T-helper 1 cell treated with Interleukin-12 subunit alpha and Interleukin-12 subunit beta and Interleukin-4 antibody, amounts not matched to agents 30 ng/mL and 1 ng/mL, for 36 hours (primary cell): ENCODE results near the gene GRID1. TPM values are rescaled to one million over a fixed set of nuclear protein-coding genes. Genes with fewer than 3 reads are reported as not detected.
"Not testable (repeated sequence)": the region's sequence is repeated elsewhere in the genome, so short reads cannot be mapped to it uniquely, and the experiment has no call there.

ENCODE experiments used
- intact Hi-C: fragments of 100-400 bp; cut with micrococcal nuclease; formaldehyde crosslinking; loops from one replicate; pipeline ENCODE4 v1.15.1; 2024
- total RNA-seq: library from RNA; stranded (reverse); gene quantifications from 2 replicates; pipeline ENCODE4 v1.2.3, GENCODE V29; 2022

The GRID1 gene
- total RNA-seq, 1 donor from 2014 or later: not detected

GRCh38 chr10:85858776-85859515 is 507.6 kb downstream of the GRID1 start:
- intact Hi-C loops: no loop called here

- intact Hi-C loops: no loop called here
Measured at GRCh38 chr10:85857791-85858190, 508.8 kb downstream of the GRID1 start.

- intact Hi-C loops: no loop called here
Measured at GRCh38 chr10:85857305-85857704, 509.3 kb downstream of the GRID1 start.

DNA sequence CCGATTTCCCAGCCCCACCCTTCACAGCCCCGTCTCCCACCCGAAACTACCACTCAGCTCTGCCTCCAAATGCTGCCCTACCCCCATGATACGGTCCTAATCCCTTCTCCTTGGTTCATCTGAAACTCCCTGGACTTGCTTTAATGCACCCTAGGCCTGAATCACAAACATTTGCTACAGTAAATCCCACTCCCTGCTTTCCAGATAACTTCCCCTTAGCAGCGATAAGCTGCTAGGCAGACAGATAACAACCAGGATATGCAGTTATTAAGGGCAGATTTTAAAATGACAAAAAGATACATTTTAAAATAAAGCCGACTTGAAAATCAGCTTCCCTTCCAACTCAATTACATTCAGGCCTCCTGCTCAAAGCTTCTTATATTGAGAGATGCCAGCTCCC is 514.7 kb downstream of the GRID1 start:
- intact Hi-C loops: no loop called here

- intact Hi-C loops: no loop called here
Measured at GRCh38 chr10:85851325-85851724, 515.3 kb downstream of the GRID1 start.

GRCh38 chr10:85850736-85851135 is 515.9 kb downstream of the GRID1 start:
- intact Hi-C loops: no loop called here

- intact Hi-C loops: no loop called here
Measured at GRCh38 chr10:85849315-85849714, 517.3 kb downstream of the GRID1 start.

- intact Hi-C loops: no loop called here
Measured at GRCh38 chr10:85848756-85849155, 517.8 kb downstream of the GRID1 start.

DNA sequence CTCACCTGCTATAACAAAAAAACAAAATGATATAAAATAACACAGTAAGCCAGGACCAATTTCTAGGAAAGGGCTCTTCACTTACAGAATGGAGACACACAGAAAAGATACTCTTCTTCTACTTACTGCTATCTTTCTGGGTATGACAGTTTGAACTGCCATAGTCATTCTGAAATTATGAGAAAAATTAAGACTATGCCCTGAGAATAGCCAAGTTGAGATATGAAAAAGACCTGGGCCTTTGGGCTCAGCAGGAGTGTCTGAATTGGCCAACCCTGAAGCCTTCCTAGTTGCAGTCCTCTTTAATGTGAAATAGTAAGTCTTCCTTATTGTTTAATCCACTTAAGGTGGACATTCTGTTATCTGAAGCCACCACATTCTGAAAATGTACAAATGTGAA is 519.5 kb downstream of the GRID1 start:
- intact Hi-C loops: no loop called here

DNA sequence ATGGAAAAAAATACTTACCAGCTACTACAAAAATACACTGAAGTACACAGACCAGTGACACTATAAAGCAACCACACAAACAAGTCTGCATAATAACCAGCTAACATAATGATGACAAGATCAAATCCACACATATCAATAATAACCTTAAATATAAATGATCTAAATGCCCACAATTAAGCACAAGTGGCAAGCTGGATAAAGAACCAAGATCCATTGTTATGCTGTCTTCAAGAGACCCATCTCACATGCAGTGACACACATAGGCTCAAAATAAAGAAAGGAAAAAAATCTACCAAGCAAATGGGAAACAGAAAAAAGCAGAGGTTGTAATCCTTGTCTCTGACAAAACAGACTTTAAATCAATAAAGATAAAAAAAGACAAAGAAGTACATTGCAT is 527.9 kb downstream of the GRID1 start:
- intact Hi-C loops: not testable (repeated sequence)

DNA sequence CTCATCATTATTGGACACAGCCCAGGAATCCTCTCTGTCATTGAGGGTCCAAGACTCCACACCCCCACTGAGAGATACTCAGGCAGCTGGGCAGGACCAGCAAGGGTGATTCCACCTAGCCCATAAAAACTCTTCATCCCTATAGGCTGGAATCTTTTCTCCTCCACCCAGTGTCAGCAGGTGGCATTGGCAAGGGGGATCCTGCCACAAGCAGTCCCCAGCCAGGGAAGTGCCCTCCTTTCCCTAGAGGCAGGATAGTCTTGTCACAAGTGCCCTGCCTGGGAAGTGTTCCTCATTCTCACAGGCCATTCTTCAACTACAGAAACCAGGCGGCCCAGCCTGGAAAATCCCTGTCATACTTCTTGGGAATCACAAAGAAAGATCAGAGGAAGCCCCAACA is 533.6 kb downstream of the GRID1 start:
- intact Hi-C loops: no loop called here

- intact Hi-C loops: no loop called here
Measured at GRCh38 chr10:85831422-85831821, 535.2 kb downstream of the GRID1 start.

DNA sequence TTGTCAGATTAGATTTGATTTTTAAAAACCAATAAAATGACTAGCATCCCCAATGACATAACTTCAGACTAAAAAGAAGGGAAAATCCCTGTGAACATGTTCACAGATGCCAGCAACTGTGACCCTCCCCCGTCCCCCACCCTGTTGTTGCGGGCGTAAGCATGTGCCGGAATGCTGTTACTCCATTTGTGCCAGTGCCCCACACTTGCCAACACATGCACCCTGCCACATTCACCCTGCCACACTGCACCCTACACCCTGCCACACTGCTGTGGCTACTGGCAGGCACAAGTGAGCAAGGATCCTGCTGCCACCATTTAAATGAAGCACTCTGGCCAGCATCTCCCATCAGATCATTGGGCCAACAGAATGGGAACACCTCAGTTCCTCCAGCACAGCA is 540.2 kb downstream of the GRID1 start:
- intact Hi-C loops: no loop called here

- intact Hi-C loops: no loop called here
Measured at GRCh38 chr10:85811405-85811804, 555.2 kb downstream of the GRID1 start.

- intact Hi-C loops: no loop called here
Measured at GRCh38 chr10:85810674-85811073, 555.9 kb downstream of the GRID1 start.

DNA sequence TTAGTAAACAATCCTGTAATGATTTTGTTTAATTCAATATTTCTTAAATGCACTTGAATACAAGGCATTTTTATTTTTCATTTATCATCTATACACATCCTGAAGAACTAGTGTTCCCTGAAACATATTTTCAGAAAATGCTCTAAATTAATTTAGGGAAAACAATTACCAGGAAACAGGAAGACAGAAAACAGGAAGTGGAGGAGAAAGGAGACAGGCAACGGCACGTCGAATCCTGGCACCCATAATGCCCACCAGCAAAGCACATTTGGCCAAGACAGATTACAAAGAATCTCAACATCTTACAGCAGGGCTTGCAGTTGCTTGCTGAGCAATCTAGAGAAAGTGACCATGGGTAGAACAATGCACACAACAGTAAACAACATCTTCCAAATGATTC is 571.1 kb downstream of the GRID1 start:
- intact Hi-C loops: no loop called here

DNA sequence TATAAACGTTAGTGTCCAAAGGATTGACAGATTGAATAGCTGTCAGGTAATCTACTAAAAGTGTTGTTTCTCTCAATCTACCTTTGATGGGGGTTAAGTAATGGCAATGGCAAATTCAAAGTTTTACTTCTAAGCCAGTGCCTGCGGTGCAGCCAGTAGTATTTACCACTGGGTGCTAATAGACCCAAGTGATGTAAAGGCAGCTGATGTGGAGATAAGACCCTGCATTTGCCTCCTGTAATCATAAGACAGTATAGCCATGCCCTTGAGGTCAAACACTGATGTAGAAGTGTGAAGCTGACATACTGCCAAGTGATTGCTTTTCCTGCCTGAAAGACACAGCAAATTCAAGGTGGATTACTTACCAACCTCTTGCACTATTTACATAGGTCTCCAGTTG is 572.0 kb downstream of the GRID1 start:
- intact Hi-C loops: no loop called here

DNA sequence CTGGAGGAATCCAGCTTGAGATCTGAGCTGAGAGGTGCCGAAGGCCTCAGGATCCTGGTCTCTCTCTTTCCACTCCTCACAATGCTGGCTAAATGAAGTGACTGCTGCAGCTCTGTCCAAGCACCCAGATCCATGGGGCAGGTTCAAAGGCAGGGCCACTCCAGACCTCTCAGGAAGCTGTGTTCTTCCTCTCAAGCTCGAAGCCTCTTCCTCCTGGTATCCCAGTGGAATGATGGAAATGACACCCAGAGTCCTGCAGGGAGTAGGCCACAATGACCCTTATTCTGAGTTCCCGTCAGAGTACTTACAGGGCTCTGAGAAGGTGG is 574.1 kb downstream of the GRID1 start:
- intact Hi-C loops: no loop called here

DNA sequence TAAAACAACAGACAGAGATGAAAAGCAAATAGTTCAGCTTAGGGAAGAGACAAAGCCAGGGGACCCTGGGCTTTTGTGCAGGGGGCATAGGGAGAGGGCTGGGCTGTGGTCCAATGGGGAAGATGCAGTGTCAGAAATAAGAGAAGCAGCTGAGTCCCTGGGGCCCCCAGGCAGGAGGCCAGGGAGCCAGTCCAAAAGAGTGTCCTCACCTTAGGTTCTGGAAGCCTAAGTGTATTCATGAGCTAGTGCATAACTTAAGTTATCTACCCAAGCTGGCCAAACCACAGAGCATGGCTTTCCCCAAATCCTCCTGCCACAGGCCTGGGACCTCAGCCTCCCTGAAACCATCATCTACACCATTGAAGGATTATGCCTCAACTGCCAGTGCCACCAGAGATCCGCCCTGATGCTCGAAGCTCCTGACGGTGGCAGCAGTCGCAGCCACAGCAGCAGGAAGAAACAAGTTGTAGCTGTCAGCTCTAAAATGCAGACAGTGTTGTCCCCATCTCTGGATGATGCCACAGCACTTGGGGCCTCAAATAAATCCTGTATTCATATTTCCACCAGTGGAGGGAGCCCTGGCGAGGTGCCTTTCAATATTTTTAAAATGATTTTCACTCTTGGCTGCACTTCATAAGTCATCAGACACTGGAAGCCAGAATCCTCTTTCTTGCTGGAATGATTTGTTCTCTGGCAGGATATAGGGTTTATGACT is 574.6 kb downstream of the GRID1 start:
- intact Hi-C loops: no loop called here

DNA sequence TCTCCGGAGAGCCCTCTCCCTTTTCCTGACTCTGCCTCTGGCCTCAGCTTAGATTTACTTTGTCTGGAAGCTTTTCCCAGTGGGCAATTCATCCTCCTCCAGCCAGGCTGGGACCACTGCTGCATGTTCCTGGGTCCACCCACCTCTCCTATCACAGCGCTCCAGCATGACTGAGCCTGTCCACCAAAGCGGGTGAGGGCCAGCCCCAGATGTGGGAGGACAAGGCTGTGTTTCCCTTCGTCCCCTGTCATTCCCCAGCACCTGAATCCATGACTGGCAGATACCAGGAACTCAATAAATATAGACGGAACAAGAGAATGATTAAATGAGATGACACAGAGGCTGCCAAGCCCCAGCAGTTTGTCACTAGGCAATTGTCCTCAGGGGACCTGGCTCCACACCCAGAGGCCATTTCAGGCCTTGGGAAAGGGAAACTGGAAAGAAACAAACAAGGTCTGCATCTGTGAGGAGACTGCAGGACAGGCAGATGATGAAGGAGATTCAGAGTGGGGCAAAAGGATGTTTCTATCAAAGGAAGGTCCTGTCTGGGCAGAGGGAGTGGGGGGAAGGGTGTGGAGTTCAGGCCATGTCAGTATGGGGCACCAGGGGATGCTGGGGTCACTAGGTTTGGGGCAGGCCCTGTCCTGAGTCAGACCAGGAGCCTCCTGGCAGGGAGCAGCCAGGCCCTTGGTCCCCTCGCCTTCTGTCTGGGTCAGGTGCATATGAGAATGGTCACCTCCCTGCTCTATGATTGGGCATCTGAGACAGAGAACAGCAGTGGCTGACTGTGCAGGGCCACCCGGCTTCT is 576.4 kb downstream of the GRID1 start:
- intact Hi-C loops: no loop called here

GRCh38 chr10:85789125-85789524 is 577.5 kb downstream of the GRID1 start:
- intact Hi-C loops: no loop called here

DNA sequence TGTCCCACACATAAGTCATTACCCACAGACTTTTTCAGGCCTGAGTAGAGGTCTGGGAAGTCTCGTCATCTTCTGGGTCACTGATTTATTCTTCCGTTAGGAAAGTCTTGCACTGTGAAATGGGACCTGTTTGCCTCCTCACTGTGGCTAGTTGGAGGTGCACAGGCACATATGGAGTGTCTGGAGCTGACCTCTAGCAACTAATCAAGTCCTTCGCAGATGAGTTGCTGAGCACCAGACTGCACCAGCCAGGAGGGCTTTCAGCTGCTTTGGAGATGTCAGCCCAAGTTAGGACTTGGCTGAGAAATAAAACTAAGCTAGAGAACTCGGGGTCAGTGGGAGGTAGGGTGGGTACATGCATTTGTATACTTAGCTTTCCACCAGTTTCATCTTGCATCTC is 578.0 kb downstream of the GRID1 start:
- intact Hi-C loops: no loop called here
